OCI-LY7 (cell line): ENCODE results near the gene CCDC92B. TPM values are rescaled to one million over a fixed set of nuclear protein-coding genes. Genes with fewer than 3 reads are reported as not detected.

ENCODE experiments used
- BruUV-seq: library from RNA; stranded (reverse); fragments of 400-500 nt; replicated peaks from 2 replicates; lab custom pipeline; 2021; lab: Mats Ljungman, UMichigan
- CTCF ChIA-PET: fragments of 300-600 bp; sonication (Branson Sonifier 250); formaldehyde crosslinking; loops from one replicate; lab custom pipeline; 2022; ENCODE audit warnings: antibody characterized with exemption; ENCODE audit not compliant: unreplicated experiment; lab: Charles Lee
- POLR2A ChIA-PET: fragments of 300-600 bp; sonication (Branson Sonifier 250); formaldehyde crosslinking; loops from one replicate; lab custom pipeline; 2022; ENCODE audit warnings: antibody characterized with exemption; lab: Charles Lee
- DNase-seq: peaks from one replicate; pipeline ENCODE4 v3.0.0-alpha.2; 2015; ENCODE audit warnings: low spot score
- H2AFZ ChIP-seq: fragments of 200-600 bp; sonication (generic), shearing (Covaris generic); 2 replicates; pipeline ENCODE4 v1.6.1; 2014; ENCODE audit warnings: mild to moderate bottlenecking, antibody characterized with exemption, low read length, moderate library complexity
- H3K27ac ChIP-seq: fragments of 200-600 bp; sonication (generic); 2 replicates; pipeline ENCODE4 v1.5.1; 2014; ENCODE audit warnings: mixed run types, low read depth, mild to moderate bottlenecking, moderate library complexity, low read length, inconsistent platforms; ENCODE audit not compliant: poor library complexity, severe bottlenecking
- H3K36me3 ChIP-seq: fragments of 200-600 bp; sonication (generic); 2 replicates; pipeline ENCODE4 v1.6.1; 2014; ENCODE audit warnings: mild to moderate bottlenecking, antibody characterized with exemption, low read length, moderate library complexity, mixed read lengths; ENCODE audit not compliant: insufficient read depth
- H3K4me1 ChIP-seq: fragments of 200-600 bp; sonication (generic); 2 replicates; pipeline ENCODE4 v1.5.1; 2014; ENCODE audit warnings: mild to moderate bottlenecking, low read length; ENCODE audit not compliant: insufficient read depth, poor library complexity, severe bottlenecking
- H3K4me2 ChIP-seq: fragments of 200-600 bp; sonication (generic); 2 replicates; pipeline ENCODE4 v1.6.1; 2014; ENCODE audit warnings: mild to moderate bottlenecking, low read length
- H3K4me3 ChIP-seq: fragments of 200-600 bp; sonication (generic); 2 replicates; pipeline ENCODE4 v1.5.1; 2014; ENCODE audit warnings: mild to moderate bottlenecking, low read depth, low read length; ENCODE audit not compliant: poor library complexity, severe bottlenecking
- H3K79me2 ChIP-seq: fragments of 200-600 bp; sonication (generic); 2 replicates; pipeline ENCODE4 v1.6.1; 2016; ENCODE audit warnings: low read depth, mild to moderate bottlenecking, low read length, moderate library complexity, mixed read lengths; ENCODE audit not compliant: insufficient read depth
- H3K9me2 ChIP-seq: fragments of 200-600 bp; sonication (generic); 2 replicates; pipeline ENCODE4 v1.6.1; 2016; ENCODE audit warnings: mild to moderate bottlenecking, low read length, mixed read lengths; ENCODE audit not compliant: insufficient read depth
- H3K9me3 ChIP-seq: fragments of 200-600 bp; sonication (generic); 2 replicates; pipeline ENCODE4 v1.6.1; 2014; ENCODE audit warnings: mild to moderate bottlenecking, mixed run types, low read length, mixed read lengths
- H4K20me1 ChIP-seq: fragments of 200-600 bp; sonication (generic); 2 replicates; pipeline ENCODE4 v1.6.1; 2014; ENCODE audit warnings: mild to moderate bottlenecking, antibody characterized with exemption, low read length, moderate library complexity, mixed read lengths; ENCODE audit not compliant: insufficient read depth
- CTCF ChIP-seq: fragments of 200-600 bp; sonication (generic); conservative IDR thresholded peaks from 2 replicates; pipeline ENCODE4 v1.5.1; 2014; ENCODE audit warnings: mild to moderate bottlenecking, antibody characterized with exemption, low read length, moderate library complexity, mixed read lengths
- EZH2phosphoT487 ChIP-seq: fragments of 200-600 bp; sonication (generic); IDR thresholded peaks from 2 replicates; pipeline ENCODE4 v1.6.1; 2018; ENCODE audit warnings: low read depth, borderline replicate concordance, mild to moderate bottlenecking, mixed run types, antibody characterized with exemption, low read length, moderate library complexity, mixed read lengths
- intact Hi-C: fragments of 100-400 bp; cut with micrococcal nuclease; formaldehyde crosslinking; loops from one replicate; pipeline ENCODE4 v1.10.0; 2022; ENCODE audit not compliant: unreplicated experiment
- total RNA-seq, 2 experiments: library from RNA; depleted of rRNA in 1 of 2; stranded (reverse); fragments of >200 nt in 1 of 2; shearing (Covaris generic) in 1 of 2; gene quantifications; 2 replicates each; pipeline ENCODE4 v1.2.3, GENCODE V29; 2014 to 2022

The CCDC92B gene
- total RNA-seq, 2 experiments from 2014 or later = not detected

DNA sequence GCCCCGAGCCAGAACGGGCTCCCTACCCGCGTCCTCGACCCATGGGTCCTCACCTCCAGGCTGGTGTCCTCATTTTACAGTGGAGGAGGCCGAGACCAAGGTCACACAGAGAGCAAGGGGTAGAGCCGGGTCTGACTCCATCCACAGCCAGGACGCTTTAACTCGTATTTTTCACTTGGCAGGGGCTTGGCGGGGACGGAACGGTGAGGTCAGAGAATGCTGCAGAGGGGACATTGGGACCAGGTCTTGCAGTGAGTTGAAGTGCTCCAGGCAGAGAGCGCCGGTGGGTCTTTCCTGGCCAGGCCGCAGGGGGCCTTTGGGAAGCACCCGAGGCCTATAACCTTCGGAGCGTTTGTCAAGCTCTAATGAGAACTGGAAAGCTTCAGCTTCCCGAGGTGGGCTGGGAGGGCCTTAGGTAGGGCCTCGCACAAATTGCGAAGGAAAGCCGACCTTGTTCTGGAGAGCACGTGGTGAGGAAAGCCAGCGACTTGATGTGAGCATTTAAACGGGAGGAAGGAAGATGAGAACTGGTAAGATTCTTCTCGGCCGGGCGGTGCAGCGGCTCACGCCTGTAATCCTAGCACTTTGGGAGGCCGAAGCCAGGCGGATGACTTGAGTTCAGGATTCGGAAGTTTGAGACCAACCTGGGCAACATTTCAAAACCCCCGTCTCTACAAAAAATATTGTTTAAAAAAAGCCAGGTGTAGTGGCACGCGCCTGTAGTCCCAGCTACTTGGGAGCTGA, 37.0 kb downstream of the CCDC92B start:
- peak overlapping the region; percentile 100 for H3K4me3 ChIP-seq
- intact Hi-C loops = loop anchor here (1.0 to 5.0 kb wide), 2 partner anchors 200 to 311 kb away; partner anchors contain the start of genes METTL16 and MNT
- peaks cover 6% of the 10 kb centered on the region; the same call in 1 of the 2 replicates for H4K20me1 ChIP-seq
- H3K4me2 ChIP-seq = peak overlapping the region; percentile 100
- DNase-seq = peak; percentile 30
- peaks cover 35% of the 10 kb centered on the region for H3K4me1 ChIP-seq
- TF ChIP-seq CTCF (no peak), EZH2phosphoT487 (no peak)
- peaks cover 17% of the 10 kb centered on the region for H3K36me3 ChIP-seq
- H2AFZ ChIP-seq = peak overlapping the region; percentile 78
- no peaks in the 10 kb centered on the region for H3K9me2 ChIP-seq
- peak overlapping the region; percentile 42 for H3K27ac ChIP-seq
- TSS peak; percentile 79 for BruUV-seq
- H3K9me3 ChIP-seq = no peaks in the 10 kb centered on the region
- POLR2A ChIA-PET = no interaction called here
- CTCF ChIA-PET = no interaction called here
- H3K79me2 ChIP-seq = peaks cover 56% of the 10 kb centered on the region

DNA sequence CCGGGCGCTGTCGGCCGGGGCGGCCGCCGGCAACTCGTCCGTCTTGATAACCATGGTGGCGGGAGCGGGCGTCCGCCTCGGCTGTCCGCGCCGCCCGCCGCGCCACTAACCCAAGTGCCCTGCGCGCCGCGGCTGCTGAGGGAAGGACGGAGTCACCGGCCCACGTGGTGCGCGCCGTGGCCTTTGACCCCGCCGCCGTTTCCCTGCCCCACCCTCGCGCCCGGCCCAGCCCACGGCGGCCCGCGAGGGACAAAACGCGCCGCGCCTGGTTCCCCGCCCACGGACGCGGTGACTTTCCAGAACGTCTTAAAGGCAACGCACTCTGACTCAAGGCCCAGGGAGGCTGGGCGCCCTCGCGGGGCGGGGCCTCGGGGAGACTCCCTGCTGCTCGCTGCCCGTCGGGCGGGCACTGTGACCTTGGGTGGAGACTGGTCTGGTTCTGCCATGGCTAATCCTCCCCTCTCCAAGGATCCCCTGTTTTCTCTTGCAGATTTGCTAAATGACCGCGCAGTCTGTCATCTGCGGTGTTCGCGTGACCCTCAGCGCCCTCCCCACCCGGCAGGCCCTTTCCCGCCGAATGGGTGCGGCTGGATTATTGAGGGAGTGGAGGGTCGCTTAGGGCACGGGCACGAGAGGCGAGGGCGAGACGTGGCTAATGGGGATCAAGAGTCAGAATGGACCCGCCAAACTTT, 37.7 kb downstream of the CCDC92B start, which contains the start of gene CLUH:
CLUH (minus strand) TSS at position 157 of the 692 bp plus-strand sequence; CDS start at position 54, 103 bp downstream.
- no TSS peak for BruUV-seq
- intact Hi-C loops = loop anchor here (1.0 to 5.0 kb wide), 3 partner anchors 199 to 310 kb away; partner anchors contain the start of genes METTL16 and MNT
- peaks cover 63% of the 10 kb centered on the region for H3K79me2 ChIP-seq
- peaks cover 25% of the 10 kb centered on the region for H3K36me3 ChIP-seq
- peak within 1 kb of the TSS; percentile 65 for H3K27ac ChIP-seq
- H3K4me3 ChIP-seq = peak within 1 kb of the TSS; percentile 100
- peaks cover 35% of the 10 kb centered on the region for H3K4me1 ChIP-seq
- H3K4me2 ChIP-seq = peak within 1 kb of the TSS; percentile 100
- TF ChIP-seq CTCF (no peak), EZH2phosphoT487 (no peak)
- H4K20me1 ChIP-seq = peaks cover 6% of the 10 kb centered on the region
- peak; percentile 94 for DNase-seq
- peak within 1 kb of the TSS; percentile 78 for H2AFZ ChIP-seq
- no peaks in the 10 kb centered on the region for H3K9me3 ChIP-seq
- ChIA-PET CTCF (no interaction called here), POLR2A (no interaction called here)
- H3K9me2 ChIP-seq = no peaks in the 10 kb centered on the region
